Skeletal muscle tissue (tissue), 4 donors: ENCODE results near the gene MAGI2. TPM values are rescaled to one million over a fixed set of nuclear protein-coding genes. Genes with fewer than 3 reads are reported as not detected.

Experiments used
- H3K27ac ChIP-seq: one replicate; pipeline ENCODE4 v1.7.0; 2013; ENCODE audit warnings: mild to moderate bottlenecking, low read depth, low read length, inconsistent platforms
- H3K27me3 ChIP-seq, 3 donors: one replicate each; pipeline ENCODE4 v1.7.0; 2013; ENCODE audit warnings: low read length in 3 of 3; ENCODE audit not compliant: control insufficient read depth in 3 of 3, insufficient read depth in 3 of 3
- H3K36me3 ChIP-seq, 3 donors: one replicate each; pipeline ENCODE4 v1.7.0; 2013; ENCODE audit warnings: low read length in 3 of 3; ENCODE audit not compliant: control insufficient read depth in 3 of 3, insufficient read depth in 3 of 3
- H3K4me1 ChIP-seq, 3 donors: one replicate each; pipeline ENCODE4 v1.7.0; 2013; ENCODE audit warnings: low read length in 3 of 3, mild to moderate bottlenecking in 3 of 3; ENCODE audit not compliant: control insufficient read depth in 3 of 3, insufficient read depth in 3 of 3
- H3K4me3 ChIP-seq, 3 donors: one replicate each; pipeline ENCODE4 v1.7.0; 2013; ENCODE audit warnings: low read length in 3 of 3
- H3K9ac ChIP-seq, 3 donors: one replicate each; pipeline ENCODE4 v1.7.0; 2013; ENCODE audit warnings: low read length in 3 of 3, mild to moderate bottlenecking in 3 of 3, moderate library complexity in 2 of 3, low read depth in 1 of 3
- H3K9me3 ChIP-seq, 3 donors: one replicate each; pipeline ENCODE4 v1.7.0; 2013; ENCODE audit warnings: low read length in 3 of 3; ENCODE audit not compliant: control insufficient read depth in 3 of 3
- total RNA-seq: library from RNA; depleted of rRNA; stranded (reverse); fragments of >200 nt; gene quantifications from one replicate; pipeline ENCODE4 v1.2.3, GENCODE V29; 2014
- donor health status: Osteomylitis.

MAGI2 gene
- total RNA-seq, 1 donor from 2014 or later = 4.2 TPM

- H3K27ac ChIP-seq = no peak overlapping the region
- H3K36me3 ChIP-seq = no peaks in the 10 kb centered on the region
- no peaks in the 10 kb centered on the region for H3K27me3 ChIP-seq
- no peak overlapping the region for H3K9ac ChIP-seq
- H3K9me3 ChIP-seq = no peaks in the 10 kb centered on the region
- H3K4me1 ChIP-seq = peaks cover 0 to 5% (median 0%) of the 10 kb centered on the region in 3 donors
- H3K4me3 ChIP-seq = no peak overlapping the region
Measured at GRCh38 chr7:78024591-78024990, 1428.9 kb downstream of the MAGI2 start.

GRCh38 chr7:78023191-78023590 is 1430.3 kb downstream of the MAGI2 start:
- Histone ChIP-seq H3K4me3 (no peak overlapping the region), H3K9ac (no peak overlapping the region), H3K27me3 (no peaks in the 10 kb centered on the region), H3K27ac (no peak overlapping the region), H3K9me3 (no peaks in the 10 kb centered on the region), H3K36me3 (no peaks in the 10 kb centered on the region), H3K4me1 (peaks cover 7 to 14% (median 8%) of the 10 kb centered on the region in 3 donors)

GRCh38 chr7:78022165-78022564 is 1431.3 kb downstream of the MAGI2 start:
- Histone ChIP-seq H3K27me3 (no peaks in the 10 kb centered on the region), H3K4me1 (peaks cover 7 to 15% (median 8%) of the 10 kb centered on the region in 3 donors), H3K36me3 (no peaks in the 10 kb centered on the region), H3K4me3 (no peak overlapping the region), H3K9ac (no peak overlapping the region), H3K27ac (no peak overlapping the region), H3K9me3 (no peaks in the 10 kb centered on the region)

- Histone ChIP-seq H3K36me3 (no peaks in the 10 kb centered on the region), H3K9ac (peak overlapping the region in 1 of 3 donors; percentile 34), H3K4me1 (peaks cover 7 to 15% (median 8%) of the 10 kb centered on the region in 3 donors), H3K9me3 (no peaks in the 10 kb centered on the region), H3K4me3 (no peak overlapping the region), H3K27me3 (no peaks in the 10 kb centered on the region), H3K27ac (peak overlapping the region; percentile 26)
Measured at GRCh38 chr7:78020874-78021249, 1432.6 kb downstream of the MAGI2 start.

GRCh38 chr7:78020136-78020873 is 1433.2 kb downstream of the MAGI2 start:
- H3K4me3 ChIP-seq = peak overlapping the region; percentile 59 to 69 (median 66)
- H3K27me3 ChIP-seq = no peaks in the 10 kb centered on the region
- H3K9ac ChIP-seq = peak overlapping the region; percentile 59 to 74 (median 60)

GRCh38 chr7:78019447-78020135 is 1433.9 kb downstream of the MAGI2 start:
- peak overlapping the region; percentile 66 to 76 (median 72) for H3K4me3 ChIP-seq
- H3K36me3 ChIP-seq = no peaks in the 10 kb centered on the region

More at GRCh38 chr7:78020136-78020873, 1433.2 kb downstream of the MAGI2 start:
- Histone ChIP-seq H3K36me3 (no peaks in the 10 kb centered on the region), H3K4me1 (peaks cover 7 to 15% (median 8%) of the 10 kb centered on the region in 3 donors), H3K27ac (peak overlapping the region; percentile 91), H3K9me3 (no peaks in the 10 kb centered on the region)

GRCh38 chr7:78018641-78019446 is 1434.6 kb downstream of the MAGI2 start:
- Histone ChIP-seq H3K4me1 (peaks cover 7 to 15% (median 8%) of the 10 kb centered on the region in 3 donors), H3K4me3 (peak overlapping the region; percentile 67 to 75 (median 72)), H3K27ac (peak overlapping the region; percentile 34), H3K9ac (peak overlapping the region; percentile 52 to 69 (median 69)), H3K36me3 (no peaks in the 10 kb centered on the region), H3K9me3 (no peaks in the 10 kb centered on the region), H3K27me3 (no peaks in the 10 kb centered on the region)

More at GRCh38 chr7:78019447-78020135, 1433.9 kb downstream of the MAGI2 start:
- Histone ChIP-seq H3K9ac (peak overlapping the region; percentile 45 to 71 (median 54)), H3K9me3 (no peaks in the 10 kb centered on the region), H3K27ac (peak overlapping the region; percentile 91), H3K4me1 (peaks cover 7 to 15% (median 8%) of the 10 kb centered on the region in 3 donors), H3K27me3 (no peaks in the 10 kb centered on the region)

- Histone ChIP-seq H3K4me3 (peak overlapping the region in 1 of 3 donors; percentile 9), H3K9me3 (no peaks in the 10 kb centered on the region), H3K9ac (no peak overlapping the region), H3K27me3 (no peaks in the 10 kb centered on the region), H3K4me1 (peaks cover 7 to 15% (median 8%) of the 10 kb centered on the region in 3 donors), H3K36me3 (no peaks in the 10 kb centered on the region), H3K27ac (no peak overlapping the region)
Measured at GRCh38 chr7:78017591-78018100, 1435.8 kb downstream of the MAGI2 start.

- H3K4me1 ChIP-seq = peaks cover 7 to 15% (median 8%) of the 10 kb centered on the region in 3 donors
- H3K9me3 ChIP-seq = no peaks in the 10 kb centered on the region
- H3K4me3 ChIP-seq = no peak overlapping the region
- H3K27ac ChIP-seq = no peak overlapping the region
- H3K27me3 ChIP-seq = no peaks in the 10 kb centered on the region
- H3K36me3 ChIP-seq = no peaks in the 10 kb centered on the region
- no peak overlapping the region for H3K9ac ChIP-seq
Measured at GRCh38 chr7:78015574-78016260, 1437.8 kb downstream of the MAGI2 start.
